CD4-positive, CD25-positive, alpha-beta regulatory T cell (primary cell): ENCODE results near the gene KLRB1. TPM values are rescaled to one million over a fixed set of nuclear protein-coding genes. Genes with fewer than 3 reads are reported as not detected.
"Not testable (repeated sequence)": the region's sequence is repeated elsewhere in the genome, so short reads cannot be mapped to it uniquely, and the experiment has no call there.

Source experiments
- ATAC-seq, 2 donors: fragments of 150-1000 bp; cut with Tn5 transposase; one replicate each; pipeline ENCODE4 v1.10.0; 2021; ENCODE audit warnings: low read depth in 2 of 2, moderate number of reproducible peaks in 2 of 2, moderate library complexity in 1 of 2
- DNase-seq, 3 donors: peaks; one replicate each; pipeline versions ENCODE4 v3.0.0 to v3.0.0-alpha.2; 2012 to 2022; ENCODE audit warnings: mixed read lengths in 1 of 3
- H3K27ac ChIP-seq: one replicate; pipeline ENCODE4 v1.7.0; 2013; ENCODE audit warnings: mild to moderate bottlenecking, low read length; ENCODE audit not compliant: insufficient read depth, poor library complexity, severe bottlenecking
- H3K27me3 ChIP-seq: one replicate; pipeline ENCODE4 v1.7.0; 2013; ENCODE audit warnings: low read length; ENCODE audit not compliant: control insufficient read depth, insufficient read depth
- H3K36me3 ChIP-seq: one replicate; pipeline ENCODE4 v1.7.0; 2013; ENCODE audit warnings: mild to moderate bottlenecking, low read length, moderate library complexity; ENCODE audit not compliant: control insufficient read depth, insufficient read depth
- H3K4me1 ChIP-seq: 2 replicates; pipeline ENCODE4 v1.7.0; 2013; ENCODE audit warnings: mild to moderate bottlenecking, low read length; ENCODE audit not compliant: insufficient read depth, control insufficient read depth, poor library complexity, severe bottlenecking
- H3K4me3 ChIP-seq: one replicate; pipeline ENCODE4 v1.7.0; 2013; ENCODE audit warnings: low read depth, mild to moderate bottlenecking, low read length, moderate library complexity
- H3K9me3 ChIP-seq, 2 experiments: 1 replicate in 1 of 2; 2 replicates in 1 of 2; pipeline ENCODE4 v1.7.0; 2013; ENCODE audit warnings: low read length in 2 of 2, mild to moderate bottlenecking in 1 of 2, moderate library complexity in 1 of 2; ENCODE audit not compliant: control insufficient read depth in 2 of 2
- H3K27ac Mint-ChIP-seq, 3 donors: one replicate each; pipeline ENCODE4 v1.8.0; 2020 to 2022; ENCODE audit warnings: mild to moderate bottlenecking in 3 of 3, mixed read lengths in 3 of 3, moderate library complexity in 2 of 3
- H3K27me3 Mint-ChIP-seq: one replicate; pipeline ENCODE4 v1.8.0; 2022; ENCODE audit warnings: mild to moderate bottlenecking, mixed read lengths
- H3K36me3 Mint-ChIP-seq: one replicate; pipeline ENCODE4 v1.8.0; 2020; ENCODE audit warnings: mixed read lengths
- H3K4me1 Mint-ChIP-seq, 4 donors: one replicate each; pipeline ENCODE4 v1.8.0; 2020 to 2022; ENCODE audit warnings: mixed read lengths in 4 of 4, mild to moderate bottlenecking in 1 of 4
- H3K4me3 Mint-ChIP-seq, 4 donors: one replicate each; pipeline ENCODE4 v1.8.0; 2020 to 2022; ENCODE audit warnings: mild to moderate bottlenecking in 4 of 4, mixed read lengths in 4 of 4, moderate library complexity in 3 of 4
- H3K9me3 Mint-ChIP-seq, 7 donors: one replicate each; pipeline ENCODE4 v1.8.0; 2020 to 2022; ENCODE audit warnings: mixed read lengths in 7 of 7, mild to moderate bottlenecking in 3 of 7, moderate library complexity in 2 of 7
- polyA plus RNA-seq, 4 donors: library from polyadenylated mRNA; unstranded; fragments of 300-500 nt; fragmentation: Illumina TruSeq; gene quantifications; one replicate each; pipeline ENCODE4 v1.2.3, GENCODE V29; 2021
- total RNA-seq: library from RNA; stranded (reverse); gene quantifications from one replicate; pipeline ENCODE4 v1.2.3, GENCODE V29; 2022

The KLRB1 gene
- total and polyA plus RNA-seq, 5 donors from 2014 or later: 14.4 to 30.5 (median 21.6) TPM

DNA sequence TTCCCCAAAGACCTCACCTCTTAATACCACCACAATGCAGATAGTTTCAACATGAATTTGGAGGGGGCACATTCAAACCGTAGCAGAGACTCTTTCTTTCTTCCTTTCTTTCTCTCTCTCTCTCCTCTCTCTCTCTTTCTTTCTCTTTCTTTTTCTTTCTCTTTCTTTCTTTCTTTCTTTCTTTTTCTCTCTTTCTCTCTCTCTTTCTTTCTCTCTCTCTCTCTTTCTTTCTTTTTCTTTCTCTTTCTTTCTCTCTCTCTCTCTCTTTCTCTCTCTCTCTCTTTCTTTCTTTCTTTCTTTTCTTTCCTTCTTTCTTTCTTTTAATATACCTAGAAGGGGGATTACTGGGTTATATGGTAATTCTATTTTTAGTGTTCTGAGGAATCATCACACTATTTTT lies 11.2 kb upstream of the KLRB1 start:
- not testable (repeated sequence) for H3K9me3 Mint-ChIP-seq, H3K27me3 Mint-ChIP-seq, DNase-seq, H3K4me3 ChIP-seq, H3K27me3 ChIP-seq, H3K27ac ChIP-seq, ATAC-seq, H3K36me3 Mint-ChIP-seq, H3K9me3 ChIP-seq, H3K36me3 ChIP-seq
- peaks cover 19% of the 10 kb centered on the region for H3K4me1 ChIP-seq
- H3K27ac Mint-ChIP-seq: peak overlapping the region; percentile 35 to 86 (median 55)
- peak overlapping the region in 2 of 4 donors; percentile 41 to 63 for H3K4me3 Mint-ChIP-seq
- H3K4me1 Mint-ChIP-seq: peaks cover 13 to 54% (median 44%) of the 10 kb centered on the region in 4 donors

DNA sequence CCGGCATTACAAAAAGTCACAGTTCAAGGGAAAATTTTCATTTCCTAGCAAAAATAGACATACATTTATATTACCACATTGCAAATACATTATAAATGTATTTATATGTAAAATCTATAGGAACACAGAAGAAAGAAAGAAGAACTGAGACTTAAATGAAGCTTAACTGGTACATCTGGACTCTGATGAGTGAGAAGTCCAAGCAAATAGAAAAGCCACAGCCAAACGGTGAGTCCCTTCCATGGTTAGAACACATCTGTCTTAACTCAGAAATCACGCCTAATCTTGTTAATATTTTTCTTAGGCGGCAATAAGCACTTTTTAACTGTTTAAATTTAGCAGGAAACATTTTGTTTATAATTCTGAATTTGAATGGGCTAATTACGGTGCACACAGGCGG lies 9.4 kb upstream of the KLRB1 start:
- Histone ChIP-seq H3K27me3 (no peaks in the 10 kb centered on the region), H3K9me3 (no peaks in the 10 kb centered on the region), H3K36me3 (no peaks in the 10 kb centered on the region), H3K4me3 (no peak overlapping the region), H3K27ac (peak overlapping the region; percentile 85), H3K4me1 (peaks cover 19% of the 10 kb centered on the region)
- Mint-ChIP-seq H3K27ac (peak overlapping the region in 2 of 3 donors; percentile 80 to 99), H3K36me3 (no peaks in the 10 kb centered on the region), H3K9me3 (peaks cover 0 to 7% (median 2%) of the 10 kb centered on the region in 7 donors), H3K4me1 (peaks cover 13 to 69% (median 55%) of the 10 kb centered on the region in 4 donors), H3K4me3 (peak overlapping the region in 1 of 4 donors; percentile 36), H3K27me3 (no peaks in the 10 kb centered on the region)
- no peak for DNase-seq
- no peak for ATAC-seq

DNA sequence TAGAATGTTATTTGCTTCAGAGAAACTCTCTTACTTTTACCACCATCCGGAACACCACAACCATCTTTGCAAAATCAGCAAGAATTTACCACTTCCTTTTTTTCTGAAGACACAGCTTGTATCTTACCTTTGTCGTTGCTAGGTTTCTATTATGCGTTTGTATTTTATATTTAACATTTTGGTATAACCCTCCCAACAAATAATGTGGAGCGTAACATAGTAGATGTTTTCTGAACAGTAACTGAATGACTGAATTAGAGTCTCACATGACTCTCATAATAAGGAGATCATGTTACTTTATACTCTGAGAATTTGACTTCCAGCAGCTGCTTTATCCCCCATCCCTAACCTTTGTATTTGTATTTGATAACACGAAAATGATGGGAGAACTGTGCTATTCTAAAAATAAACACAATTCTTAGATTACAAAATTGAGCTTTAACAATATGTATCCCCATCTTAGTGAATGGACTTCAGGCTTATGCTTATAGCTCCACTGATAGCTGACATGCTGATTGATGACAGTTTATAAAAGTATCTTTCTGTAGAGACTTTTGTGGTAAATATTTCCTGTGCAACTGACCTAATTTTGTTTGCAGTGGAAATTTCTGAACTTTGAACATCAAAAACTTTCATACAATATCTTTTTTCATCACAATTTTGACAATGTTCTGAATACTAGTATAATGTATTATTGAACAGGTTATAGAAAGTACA lies 7.9 kb upstream of the KLRB1 start:
- Mint-ChIP-seq H3K4me3 (peak overlapping the region; percentile 73 to 84 (median 82)), H3K9me3 (peaks cover 0 to 7% (median 2%) of the 10 kb centered on the region in 7 donors), H3K36me3 (peaks cover 5% of the 10 kb centered on the region), H3K27ac (peak overlapping the region; percentile 96 to 99 (median 97)), H3K4me1 (peaks cover 13 to 83% (median 55%) of the 10 kb centered on the region in 4 donors), H3K27me3 (no peaks in the 10 kb centered on the region)
- peak overlapping the region; percentile 85 for H3K27ac ChIP-seq
- DNase-seq (peak in 2 of 3 donors; percentile 76 to 79), ATAC-seq (peak; percentile 84 to 86)
- no peaks in the 10 kb centered on the region for H3K36me3 ChIP-seq
- peak overlapping the region; percentile 77 for H3K4me3 ChIP-seq
- no peaks in the 10 kb centered on the region for H3K9me3 ChIP-seq
- H3K27me3 ChIP-seq: no peaks in the 10 kb centered on the region
- peaks cover 25% of the 10 kb centered on the region for H3K4me1 ChIP-seq

DNA sequence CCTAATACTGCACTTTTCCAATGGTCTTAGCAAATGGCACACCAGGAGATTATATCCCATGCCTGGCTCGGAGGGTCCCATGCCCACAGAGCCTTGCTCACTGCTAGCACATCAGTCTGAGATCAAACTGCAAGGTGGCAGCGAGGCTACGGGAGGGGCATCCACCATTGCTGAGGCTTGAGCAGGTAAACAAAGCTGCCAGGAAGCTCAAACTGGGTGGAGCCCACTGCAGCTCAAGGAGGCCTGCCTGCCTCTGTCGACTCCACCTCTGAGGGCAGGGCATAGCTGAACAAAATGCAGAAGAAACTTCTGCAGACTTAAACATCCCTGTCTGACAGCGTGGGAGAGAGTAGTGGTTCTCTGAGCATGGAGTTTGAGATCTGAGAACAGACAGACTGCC lies 2.9 kb upstream of the KLRB1 start:
- peak in 2 of 3 donors; percentile 30 to 65 for DNase-seq

DNA sequence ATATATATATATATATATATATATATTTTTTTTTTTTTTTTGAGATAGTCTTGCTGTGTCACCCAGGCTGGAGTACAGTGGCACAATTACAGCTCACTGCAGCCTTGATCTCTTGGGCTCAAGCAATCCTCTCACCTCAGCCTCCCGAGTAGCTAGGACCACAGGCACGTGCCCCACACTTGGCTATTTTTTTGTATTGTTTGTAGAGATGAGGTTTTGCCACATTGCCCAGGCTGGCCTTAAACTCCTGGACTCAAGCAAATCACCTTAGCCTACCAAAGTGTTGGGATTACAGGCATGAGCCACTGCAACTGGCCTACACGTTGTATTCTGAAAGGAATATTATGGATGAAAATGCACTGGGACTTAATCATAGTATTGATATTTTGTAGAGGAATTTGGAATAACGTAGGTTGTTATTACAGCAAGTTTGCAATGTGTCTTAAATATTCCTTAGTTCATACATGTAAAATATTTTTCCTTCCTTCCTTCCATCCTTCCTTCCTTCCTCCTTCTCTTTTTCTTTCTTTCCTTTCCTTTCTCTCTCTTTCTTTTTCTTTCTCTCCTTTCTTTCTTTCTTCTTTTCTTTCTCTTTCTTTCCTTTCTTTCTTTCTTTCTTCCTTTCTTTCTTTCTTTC lies 862 bp downstream of the KLRB1 start:
- Histone ChIP-seq H3K4me3 (peak overlapping the region; percentile 71), H3K4me1 (peaks cover 11% of the 10 kb centered on the region), H3K27ac (no peak overlapping the region), H3K9me3 (no peaks in the 10 kb centered on the region), H3K36me3 (no peaks in the 10 kb centered on the region), H3K27me3 (no peaks in the 10 kb centered on the region)
- Mint-ChIP-seq H3K27me3 (no peaks in the 10 kb centered on the region), H3K36me3 (peaks cover 5% of the 10 kb centered on the region), H3K27ac (peak overlapping the region in 2 of 3 donors; percentile 57 to 95), H3K4me1 (peaks cover 6 to 34% (median 13%) of the 10 kb centered on the region in 4 donors), H3K4me3 (peak overlapping the region in 2 of 4 donors; percentile 68 to 69), H3K9me3 (peaks cover 0 to 7% (median 4%) of the 10 kb centered on the region in 7 donors)
- no peak for ATAC-seq
- no peak for DNase-seq

More for the DNA sequence above, 2.9 kb upstream of the KLRB1 start:
- ATAC-seq, H3K36me3 Mint-ChIP-seq, H3K27me3 ChIP-seq, H3K27ac ChIP-seq, H3K27me3 Mint-ChIP-seq, H3K4me3 ChIP-seq, H3K9me3 ChIP-seq, H3K36me3 ChIP-seq, H3K9me3 Mint-ChIP-seq: not testable (repeated sequence)
- peak overlapping the region in 2 of 4 donors; percentile 18 to 33 for H3K4me3 Mint-ChIP-seq
- peak overlapping the region in 2 of 3 donors; percentile 36 to 41 for H3K27ac Mint-ChIP-seq
- peaks cover 16% of the 10 kb centered on the region for H3K4me1 ChIP-seq
- H3K4me1 Mint-ChIP-seq: peaks cover 12 to 67% (median 37%) of the 10 kb centered on the region in 4 donors

DNA sequence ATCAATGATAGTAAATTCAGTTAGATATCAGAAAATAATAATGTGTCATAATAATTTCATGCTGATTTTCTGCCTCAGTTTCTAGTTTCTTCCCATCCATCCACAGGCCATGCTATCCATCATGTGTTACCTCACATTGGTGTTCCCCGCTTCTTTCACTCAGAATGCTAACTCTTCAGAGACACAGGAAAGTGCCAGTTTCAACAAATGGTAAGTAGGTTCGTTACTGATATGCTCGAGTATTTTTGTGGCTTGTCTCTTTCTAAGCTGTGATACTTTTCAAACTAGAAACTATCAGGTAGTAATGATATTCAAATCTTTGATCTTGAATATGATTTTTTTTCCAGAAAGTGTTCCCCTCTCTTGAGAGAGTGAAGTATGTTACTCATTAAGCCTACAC lies 1.5 kb downstream of the KLRB1 start:
- H3K27me3 ChIP-seq: no peaks in the 10 kb centered on the region
- H3K9me3 Mint-ChIP-seq: peaks cover 0 to 7% (median 4%) of the 10 kb centered on the region in 7 donors
- no peak overlapping the region for H3K27ac ChIP-seq
- peaks cover 11% of the 10 kb centered on the region for H3K4me1 ChIP-seq
- no peaks in the 10 kb centered on the region for H3K9me3 ChIP-seq
- H3K4me1 Mint-ChIP-seq: peaks cover 6 to 28% (median 13%) of the 10 kb centered on the region in 4 donors
- no peaks in the 10 kb centered on the region for H3K27me3 Mint-ChIP-seq
- H3K36me3 ChIP-seq: no peaks in the 10 kb centered on the region
- H3K27ac Mint-ChIP-seq: no peak overlapping the region
- no peaks in the 10 kb centered on the region for H3K36me3 Mint-ChIP-seq
- peak overlapping the region in 3 of 4 donors; percentile 16 to 74 (median 36) for H3K4me3 Mint-ChIP-seq
- peak overlapping the region; percentile 61 for H3K4me3 ChIP-seq
- DNase-seq (no peak), ATAC-seq (no peak)

DNA sequence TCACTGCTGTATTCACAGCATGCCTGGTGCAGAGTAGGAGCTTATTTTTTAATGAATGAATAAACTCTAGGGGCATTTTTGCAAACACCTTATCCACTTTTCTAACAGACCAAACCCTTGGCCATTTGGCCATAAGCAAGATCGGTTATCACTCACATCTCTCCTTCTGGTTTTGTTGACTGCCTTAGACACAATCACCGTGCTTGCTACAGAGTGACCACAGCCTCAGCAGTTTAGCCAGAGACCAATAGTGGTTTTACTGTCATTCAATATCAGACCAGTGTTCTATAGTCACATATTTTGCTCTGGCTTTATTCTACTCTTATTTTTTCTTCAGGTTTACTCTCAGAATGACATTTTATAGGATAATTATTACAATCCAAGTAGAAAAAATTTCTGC lies 2.2 kb downstream of the KLRB1 start:
- Mint-ChIP-seq H3K36me3 (no peaks in the 10 kb centered on the region), H3K4me1 (peaks cover 6 to 21% (median 13%) of the 10 kb centered on the region in 4 donors), H3K9me3 (peaks cover 0 to 7% (median 4%) of the 10 kb centered on the region in 7 donors), H3K4me3 (peak overlapping the region in 1 of 4 donors; percentile 0), H3K27me3 (no peaks in the 10 kb centered on the region), H3K27ac (no peak overlapping the region)
- Histone ChIP-seq H3K27ac (no peak overlapping the region), H3K9me3 (no peaks in the 10 kb centered on the region), H3K4me3 (peak overlapping the region; percentile 6), H3K36me3 (no peaks in the 10 kb centered on the region), H3K27me3 (no peaks in the 10 kb centered on the region), H3K4me1 (peaks cover 4% of the 10 kb centered on the region)
- DNase-seq (no peak), ATAC-seq (no peak)
